GM19240 (cell line): ENCODE results near the gene HAUS7.

Experiments
- DNase-seq: peaks from one replicate; pipeline ENCODE4 v3.0.0; 2011; ENCODE audit warnings: low spot score; ENCODE audit not compliant: insufficient read length

Gene HAUS7

GRCh38 chrX:153440556-153441135, 29.7 kb downstream of the HAUS7 start:
- DNase-seq, result no peak

GRCh38 chrX:153439977-153440376, 30.4 kb downstream of the HAUS7 start:
- DNase-seq, result no peak

- no peak for DNase-seq
Measured at GRCh38 chrX:153438532-153438931, 31.8 kb downstream of the HAUS7 start.

GRCh38 chrX:153435845-153436244, 34.5 kb downstream of the HAUS7 start:
- no peak for DNase-seq

- no peak for DNase-seq
Measured at GRCh38 chrX:153434801-153435200, 35.6 kb downstream of the HAUS7 start.

GRCh38 chrX:153433781-153434285, 36.5 kb downstream of the HAUS7 start:
- no peak for DNase-seq

DNA sequence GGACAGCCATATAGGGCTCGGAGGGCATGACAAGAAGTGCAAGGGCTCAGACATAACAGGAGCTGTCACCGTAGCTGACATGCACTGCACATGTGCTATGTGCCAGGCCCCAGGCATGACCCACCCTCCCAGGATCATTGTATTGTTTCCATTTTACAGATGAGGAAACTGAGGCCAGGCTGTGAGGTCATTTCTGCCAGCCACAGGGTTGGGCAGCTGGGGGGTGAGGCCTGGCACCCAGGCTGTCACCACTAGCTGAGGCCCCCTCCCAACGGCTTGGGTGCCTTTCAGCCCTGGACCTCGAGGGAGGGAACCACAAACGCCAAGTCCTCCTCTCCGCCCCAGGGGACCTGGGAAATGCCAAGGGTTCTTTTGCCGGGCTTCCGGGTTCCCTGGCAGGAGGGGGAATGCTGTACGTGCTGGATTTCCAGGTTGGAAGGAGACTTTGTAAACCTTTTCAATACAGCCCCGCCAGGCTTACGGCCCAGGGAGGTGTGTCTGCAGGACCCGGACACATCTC, 37.2 kb downstream of the HAUS7 start:
- no peak for DNase-seq

GRCh38 chrX:153430796-153431195, 39.6 kb downstream of the HAUS7 start:
- no peak for DNase-seq

DNA sequence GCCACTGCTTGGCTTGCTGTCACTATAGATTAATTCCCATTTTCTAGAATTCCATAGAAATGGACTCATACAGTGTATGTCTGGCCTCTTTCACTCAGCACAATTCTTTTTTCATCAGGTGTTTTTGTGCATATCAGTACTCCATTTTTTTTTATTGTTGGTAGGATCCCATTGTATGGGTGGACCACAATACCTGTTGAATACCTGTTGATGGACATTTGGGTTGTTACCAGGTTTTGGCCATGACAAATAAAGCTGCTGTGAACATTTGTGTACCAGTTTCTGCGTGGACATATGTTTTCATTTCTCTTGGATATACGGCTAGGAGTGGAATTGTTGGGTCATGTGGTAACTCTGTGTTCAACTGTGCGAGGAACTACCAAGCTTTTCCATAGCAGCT, 44.2 kb downstream of the HAUS7 start:
- DNase-seq, result no peak

GRCh38 chrX:153423652-153424051, 46.7 kb downstream of the HAUS7 start:
- no peak for DNase-seq

GRCh38 chrX:153421856-153422255, 48.5 kb downstream of the HAUS7 start:
- no peak for DNase-seq

- DNase-seq, result no peak
Measured at GRCh38 chrX:153420851-153421599, 49.4 kb downstream of the HAUS7 start.

- no peak for DNase-seq
Measured at GRCh38 chrX:153417637-153418036, 52.7 kb downstream of the HAUS7 start.

DNA sequence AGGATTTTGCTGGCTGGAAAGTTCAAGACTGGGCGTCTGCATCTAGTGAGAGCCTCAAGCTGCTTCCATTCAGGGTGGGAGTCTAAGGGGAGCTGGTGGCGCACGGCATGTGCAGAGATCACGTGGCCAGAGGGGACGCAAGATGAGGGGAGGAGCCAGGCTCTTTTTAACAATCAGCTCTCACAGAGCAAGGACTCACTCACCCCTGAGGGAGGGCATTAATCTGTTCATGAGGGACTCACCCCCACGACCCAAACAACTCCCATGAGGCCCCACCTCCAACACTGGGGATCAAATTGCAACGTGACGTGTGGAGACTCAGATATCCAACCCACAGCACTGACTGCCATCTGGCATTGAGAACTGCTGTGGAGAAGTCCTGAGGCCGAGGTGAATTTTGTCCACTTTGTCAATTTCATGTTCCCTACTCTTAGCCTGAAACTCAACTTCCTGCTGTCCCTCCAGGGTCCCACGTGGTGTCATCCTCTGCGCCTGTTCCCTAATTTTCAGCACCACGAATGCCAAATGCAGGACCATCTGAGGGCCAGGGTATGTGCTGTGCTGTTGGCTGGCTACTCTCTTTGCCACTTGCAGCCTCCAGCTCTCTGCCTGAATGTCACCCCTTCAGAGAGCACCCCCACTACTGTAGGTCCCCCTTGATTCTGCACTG, 53.5 kb downstream of the HAUS7 start:
- DNase-seq, result no peak

DNA sequence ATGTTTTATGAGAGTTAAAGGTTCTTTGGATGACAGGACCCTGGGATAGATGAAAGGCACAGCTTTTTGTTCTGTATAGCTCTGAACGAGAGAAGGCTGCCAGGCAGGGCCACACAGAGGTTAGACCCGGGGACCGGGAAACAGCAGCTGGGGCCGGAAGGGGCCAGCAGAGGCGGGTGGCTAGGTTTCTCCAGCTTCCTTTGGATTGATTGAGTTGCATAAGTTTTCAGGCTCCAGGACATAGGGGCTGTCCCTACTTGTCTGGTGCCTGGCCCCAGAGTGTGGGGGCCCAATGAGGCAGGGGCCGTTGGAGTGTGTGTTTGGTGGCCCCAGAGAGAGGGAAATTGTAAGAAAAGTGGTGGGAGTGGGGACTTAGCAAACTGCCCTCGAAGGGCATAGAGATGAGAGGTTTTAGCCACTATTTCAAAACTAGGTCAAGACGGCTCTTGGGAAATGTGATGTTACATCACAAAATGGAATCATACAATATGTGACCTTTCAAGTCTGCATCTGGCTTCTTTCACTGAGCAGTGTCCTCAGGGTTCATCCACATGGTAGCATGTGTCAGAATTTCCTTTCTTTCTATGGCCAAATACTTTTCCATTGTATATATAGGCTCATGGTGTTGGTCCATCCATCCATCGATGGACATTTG, 55.4 kb downstream of the HAUS7 start:
- DNase-seq, result no peak

DNA sequence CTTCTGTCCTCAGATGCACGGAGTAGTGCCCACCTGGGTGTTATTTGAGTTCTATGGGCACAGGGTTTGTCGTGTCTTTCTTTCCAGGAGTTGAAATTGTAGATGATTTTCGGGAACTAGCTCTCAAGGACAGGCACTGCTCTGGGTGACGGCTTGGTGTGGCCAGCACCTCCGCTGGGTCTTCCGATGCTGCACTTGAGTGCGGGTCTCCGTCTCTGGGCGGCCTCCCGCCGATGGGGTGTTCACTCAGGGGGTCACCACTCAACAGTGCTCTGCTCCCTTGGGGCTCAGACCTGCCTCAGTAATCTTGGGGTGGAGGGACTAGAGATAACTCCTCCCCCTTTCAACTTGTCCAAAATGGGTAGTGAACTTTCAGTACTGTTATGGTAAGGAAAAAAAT, 56.6 kb downstream of the HAUS7 start:
- no peak for DNase-seq

DNA sequence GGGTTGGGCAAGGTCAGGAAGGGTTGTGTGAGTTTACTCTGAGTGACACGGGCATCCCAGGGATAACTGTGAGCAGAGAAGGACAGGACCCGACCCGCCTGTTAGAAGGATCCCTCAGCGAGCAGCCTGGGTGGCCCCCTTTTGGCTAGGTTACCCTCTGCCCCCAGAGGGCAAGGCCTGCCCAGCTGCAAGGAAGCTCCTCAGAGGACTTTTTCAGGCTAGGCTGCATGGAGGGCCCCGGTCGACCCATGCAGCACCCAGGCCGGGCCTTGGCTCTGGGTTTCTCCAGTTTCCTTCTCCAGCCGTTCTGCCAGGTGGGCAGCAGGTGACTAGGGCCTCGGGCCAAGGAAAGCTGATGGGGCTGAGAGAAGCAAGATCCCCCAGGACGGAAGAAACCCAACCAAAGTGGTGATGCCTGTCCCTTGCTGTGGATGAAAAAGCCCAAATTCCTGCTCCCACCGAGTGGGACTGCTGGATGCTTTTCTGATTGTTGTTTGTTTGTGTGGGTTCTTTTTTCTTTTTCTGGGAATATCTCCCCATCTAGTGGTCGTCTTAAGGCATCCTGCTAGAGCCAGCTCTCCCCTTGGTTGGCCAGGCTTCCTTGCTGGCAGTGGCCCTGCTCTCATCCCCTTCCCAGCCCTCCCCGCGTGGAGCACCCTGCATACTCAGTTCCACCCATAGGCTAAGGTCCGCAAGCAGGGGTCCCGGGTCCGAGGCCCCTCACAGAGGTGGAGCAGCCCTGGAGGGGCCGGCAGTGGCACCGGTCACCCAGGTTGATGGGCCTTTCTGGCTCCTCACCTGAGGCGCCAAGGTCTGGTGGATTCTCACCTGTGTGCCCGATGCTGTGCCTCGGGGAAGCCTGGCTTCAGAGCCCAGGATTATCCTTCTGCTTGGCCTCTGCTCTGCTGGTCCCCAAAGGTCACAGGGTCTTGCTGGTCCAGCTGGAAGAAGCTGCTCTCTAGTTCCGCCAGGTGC, 57.3 kb downstream of the HAUS7 start:
- no peak for DNase-seq

GRCh38 chrX:153411988-153412574, 58.3 kb downstream of the HAUS7 start:
- no peak for DNase-seq

DNA sequence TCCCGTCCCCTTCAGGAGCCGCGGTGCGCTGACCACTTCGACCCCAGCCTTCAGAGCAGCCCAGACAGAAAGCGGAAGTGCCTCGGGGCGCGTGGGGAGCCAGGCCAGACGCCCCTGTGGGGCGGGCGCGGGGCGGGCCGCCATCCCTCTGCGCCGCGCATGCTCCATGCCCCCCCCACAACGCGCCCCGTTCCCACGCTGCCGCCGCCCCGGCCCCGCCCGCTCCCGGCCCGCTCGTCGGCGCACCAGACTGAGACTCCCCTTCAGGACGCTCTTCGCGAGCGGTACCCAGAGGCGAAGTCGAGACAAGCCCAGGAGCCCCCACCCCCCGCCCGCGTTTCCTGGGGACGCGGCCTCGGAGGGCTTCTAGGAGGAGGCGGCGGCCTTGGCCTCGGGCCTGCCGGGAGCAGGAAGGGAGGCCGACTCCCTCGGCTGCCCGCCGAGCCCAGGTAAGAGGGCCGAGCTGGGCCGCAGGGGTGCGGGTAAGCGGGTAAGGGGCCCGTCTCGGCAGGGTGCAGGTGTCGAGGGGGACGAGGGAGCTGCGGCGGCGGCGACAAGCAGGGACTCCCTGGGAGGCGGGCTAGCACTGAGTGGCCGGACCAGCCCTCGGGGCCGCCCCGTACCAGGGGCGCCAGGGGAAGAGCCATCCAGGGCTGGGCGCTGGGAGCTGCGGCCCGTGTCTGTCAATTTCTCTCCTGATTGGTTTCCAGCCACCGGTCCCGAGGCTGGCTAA, 59.0 kb downstream of the HAUS7 start, which contains the start of gene ZFP92:
Gene ZFP92 (plus strand): TSS at position 218 of the 733 bp plus-strand sequence. CDS start 6,851 bp downstream, outside the sequence.
- DNase-seq, result peak; percentile 24
